ENCODE data around the gene SFXN5.
"Not testable (repeated sequence)": the region's sequence is repeated elsewhere in the genome, so short reads cannot be mapped to it uniquely, and the experiment has no call there.

SFXN5 gene, protein sequence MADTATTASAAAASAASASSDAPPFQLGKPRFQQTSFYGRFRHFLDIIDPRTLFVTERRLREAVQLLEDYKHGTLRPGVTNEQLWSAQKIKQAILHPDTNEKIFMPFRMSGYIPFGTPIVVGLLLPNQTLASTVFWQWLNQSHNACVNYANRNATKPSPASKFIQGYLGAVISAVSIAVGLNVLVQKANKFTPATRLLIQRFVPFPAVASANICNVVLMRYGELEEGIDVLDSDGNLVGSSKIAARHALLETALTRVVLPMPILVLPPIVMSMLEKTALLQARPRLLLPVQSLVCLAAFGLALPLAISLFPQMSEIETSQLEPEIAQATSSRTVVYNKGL

DNA sequence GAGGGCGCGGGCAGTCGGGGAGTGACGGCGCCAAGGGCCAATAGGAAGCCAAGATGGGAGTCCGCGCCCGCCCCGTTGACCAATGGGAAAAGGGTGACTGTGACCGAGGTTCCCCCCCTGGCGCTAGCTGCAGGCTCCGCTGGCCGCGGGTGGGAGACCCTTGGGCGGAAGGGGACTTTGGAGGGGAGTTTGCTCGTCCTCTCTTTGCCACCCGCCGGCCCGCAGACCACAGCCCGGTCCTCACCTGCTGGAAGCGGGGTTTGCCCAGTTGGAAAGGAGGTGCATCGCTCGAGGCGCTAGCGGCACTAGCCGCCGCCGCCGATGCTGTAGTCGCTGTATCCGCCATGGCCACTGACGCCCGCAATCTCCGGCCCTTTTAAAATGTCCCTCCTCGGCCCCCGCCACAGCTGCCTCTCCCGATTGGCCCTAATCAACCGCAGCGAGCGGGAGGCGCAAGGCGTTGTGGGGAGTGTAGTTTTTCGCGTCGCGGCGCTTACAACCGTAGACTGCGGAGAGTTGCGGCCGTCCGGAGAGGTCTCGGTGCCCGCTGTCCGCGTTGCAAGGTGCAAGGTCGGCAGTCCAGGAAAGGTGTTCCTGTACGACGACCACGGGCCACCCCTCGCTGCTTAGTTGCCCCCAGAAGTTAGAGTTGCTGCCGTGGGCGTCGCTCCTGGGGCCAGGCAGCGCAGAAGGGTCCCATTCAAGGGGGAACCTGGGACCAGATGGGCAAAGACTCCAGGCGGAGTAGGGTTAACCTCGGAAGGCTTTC lies at the start of gene SFXN5:
Gene SFXN5, minus strand, starts transcription at position 353 of the 769 bp plus-strand sequence. Its CDS starts 7 bp downstream, at position 346.
- Histone ChIP-seq H3K36me3 (ENCODE audit: control insufficient read depth, insufficient read depth, low read length) (no peaks in the 10 kb centered on the region), H3K27me3 (replicated peaks; ENCODE audit: control insufficient read depth, insufficient read depth, low read length) (no peaks in the 10 kb centered on the region; the same call in 1 of the 2 replicates), H3K4me3 (replicated peaks; ENCODE audit: low read depth, low read length) (peak within 1 kb of the TSS; percentile 74)
- peak; percentile 96 for DNase-seq (ENCODE audit: extremely low read depth, insufficient read length)
- TF ChIP-seq, protein P1, sequence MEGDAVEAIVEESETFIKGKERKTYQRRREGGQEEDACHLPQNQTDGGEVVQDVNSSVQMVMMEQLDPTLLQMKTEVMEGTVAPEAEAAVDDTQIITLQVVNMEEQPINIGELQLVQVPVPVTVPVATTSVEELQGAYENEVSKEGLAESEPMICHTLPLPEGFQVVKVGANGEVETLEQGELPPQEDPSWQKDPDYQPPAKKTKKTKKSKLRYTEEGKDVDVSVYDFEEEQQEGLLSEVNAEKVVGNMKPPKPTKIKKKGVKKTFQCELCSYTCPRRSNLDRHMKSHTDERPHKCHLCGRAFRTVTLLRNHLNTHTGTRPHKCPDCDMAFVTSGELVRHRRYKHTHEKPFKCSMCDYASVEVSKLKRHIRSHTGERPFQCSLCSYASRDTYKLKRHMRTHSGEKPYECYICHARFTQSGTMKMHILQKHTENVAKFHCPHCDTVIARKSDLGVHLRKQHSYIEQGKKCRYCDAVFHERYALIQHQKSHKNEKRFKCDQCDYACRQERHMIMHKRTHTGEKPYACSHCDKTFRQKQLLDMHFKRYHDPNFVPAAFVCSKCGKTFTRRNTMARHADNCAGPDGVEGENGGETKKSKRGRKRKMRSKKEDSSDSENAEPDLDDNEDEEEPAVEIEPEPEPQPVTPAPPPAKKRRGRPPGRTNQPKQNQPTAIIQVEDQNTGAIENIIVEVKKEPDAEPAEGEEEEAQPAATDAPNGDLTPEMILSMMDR (IDR thresholded peaks at IDR 0.05; ENCODE audit: insufficient read depth, low read length, poor library complexity, severe bottlenecking) = peak; percentile 13

DNA sequence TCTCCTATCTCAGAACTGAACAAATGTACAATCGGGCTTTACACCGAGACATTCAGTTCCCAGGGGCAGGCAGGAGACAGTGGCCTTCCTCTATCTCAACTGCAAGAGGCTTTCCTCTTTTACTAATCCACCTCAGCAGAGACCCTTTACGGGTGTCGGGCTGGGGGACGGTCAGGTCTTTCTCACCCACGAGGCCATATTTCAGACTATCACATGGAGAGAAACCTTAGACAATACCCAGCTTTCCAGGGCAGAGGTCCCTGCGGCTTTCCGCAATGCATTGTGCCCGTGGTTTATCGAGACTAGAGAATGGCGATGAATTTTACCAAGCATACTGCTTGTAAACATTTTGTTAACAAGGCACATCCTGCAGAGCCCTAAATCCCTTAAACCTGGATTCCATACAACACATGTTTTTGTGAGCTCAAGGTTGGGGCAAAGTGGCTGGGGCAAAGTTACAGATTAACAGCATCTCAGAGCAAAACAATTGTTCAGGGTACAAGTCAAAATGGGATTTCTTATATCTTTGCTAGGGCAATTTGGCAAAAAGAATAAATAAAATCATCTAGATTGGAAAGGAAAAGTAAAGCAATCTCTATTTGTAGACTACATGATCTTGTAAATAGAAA lies 48.2 kb upstream of the SFXN5 start:
- not testable (repeated sequence) for H3K27me3 ChIP-seq (replicated peaks; ENCODE audit: control insufficient read depth, insufficient read depth, low read length); DNase-seq (ENCODE audit: extremely low read depth, insufficient read length); H3K4me3 ChIP-seq (replicated peaks; ENCODE audit: low read depth, low read length); H3K36me3 ChIP-seq (ENCODE audit: control insufficient read depth, insufficient read depth, low read length)

DNA sequence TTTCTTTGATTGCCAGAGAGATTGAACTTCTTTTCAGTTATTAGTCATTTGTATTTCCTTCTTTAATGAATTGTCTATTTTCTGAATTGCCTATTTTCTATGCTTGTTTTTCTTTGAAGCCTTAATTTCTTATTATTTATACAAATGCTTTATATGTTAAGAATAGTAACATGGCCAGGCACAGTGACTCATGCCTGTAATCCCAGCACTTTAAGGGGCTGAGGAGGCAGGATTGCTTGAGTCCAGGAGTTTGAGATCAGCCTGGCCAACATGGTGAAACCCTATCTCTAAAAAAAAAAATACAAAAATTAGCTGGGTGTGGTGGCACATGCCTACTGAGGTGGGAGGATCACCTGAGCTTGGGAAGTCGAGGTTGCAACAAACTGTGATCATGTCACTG lies 45.9 kb upstream of the SFXN5 start:
- DNase-seq (ENCODE audit: extremely low read depth, insufficient read length) = no peak
- Histone ChIP-seq H3K27me3 (replicated peaks; ENCODE audit: control insufficient read depth, insufficient read depth, low read length) (peaks cover 1% of the 10 kb centered on the region; the same call in 1 of the 2 replicates), H3K36me3 (ENCODE audit: control insufficient read depth, insufficient read depth, low read length) (no peaks in the 10 kb centered on the region), H3K4me3 (replicated peaks; ENCODE audit: low read depth, low read length) (no peak overlapping the region)
- TF ChIP-seq, protein P1 (IDR thresholded peaks at IDR 0.05; ENCODE audit: insufficient read depth, low read length, poor library complexity, severe bottlenecking) = no peak

DNA sequence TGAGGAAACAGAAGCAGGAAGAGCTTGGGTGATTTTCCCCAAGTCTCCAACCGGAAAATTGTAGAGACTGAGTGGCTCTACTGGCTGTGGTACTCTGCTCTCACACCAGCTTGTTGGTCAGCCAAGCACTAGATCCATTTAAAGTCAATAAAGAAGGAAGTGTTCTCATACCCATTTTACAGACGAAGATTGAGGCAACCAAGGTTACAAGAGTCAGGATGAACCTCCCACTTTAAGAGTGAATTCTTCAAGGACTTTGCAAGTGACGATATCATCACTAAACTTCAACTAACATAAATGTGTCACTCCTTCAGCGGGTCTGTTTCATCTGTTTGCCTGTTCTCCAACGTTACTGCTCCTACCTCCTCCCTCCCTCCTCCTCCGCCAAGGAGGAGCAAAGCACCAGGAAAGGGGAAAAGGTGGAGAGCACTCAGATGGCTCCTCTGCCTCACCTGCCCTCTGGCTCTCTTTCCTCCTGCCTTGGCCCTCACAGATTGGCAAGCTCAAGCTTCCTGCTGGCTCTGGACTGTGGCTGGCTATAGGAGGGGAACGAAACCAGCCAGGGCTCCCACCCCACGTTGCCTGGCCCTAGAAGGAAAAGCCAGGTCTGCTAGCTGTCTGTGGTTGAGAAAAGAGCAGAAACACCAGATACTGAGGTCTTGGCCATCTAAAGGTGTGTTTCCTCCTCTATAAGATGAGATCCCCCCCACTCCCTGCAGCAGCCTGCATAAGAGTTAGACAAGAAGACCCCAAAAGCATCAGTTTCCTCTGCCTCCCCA lies 44.9 kb upstream of the SFXN5 start:
- no peaks in the 10 kb centered on the region for H3K36me3 ChIP-seq (ENCODE audit: control insufficient read depth, insufficient read depth, low read length)
- H3K4me3 ChIP-seq (replicated peaks; ENCODE audit: low read depth, low read length) = no peak overlapping the region
- TF ChIP-seq, protein P1 (IDR thresholded peaks at IDR 0.05; ENCODE audit: insufficient read depth, low read length, poor library complexity, severe bottlenecking) = no peak
- no peak for DNase-seq (ENCODE audit: extremely low read depth, insufficient read length)
- H3K27me3 ChIP-seq (replicated peaks; ENCODE audit: control insufficient read depth, insufficient read depth, low read length) = peaks cover 3% of the 10 kb centered on the region

DNA sequence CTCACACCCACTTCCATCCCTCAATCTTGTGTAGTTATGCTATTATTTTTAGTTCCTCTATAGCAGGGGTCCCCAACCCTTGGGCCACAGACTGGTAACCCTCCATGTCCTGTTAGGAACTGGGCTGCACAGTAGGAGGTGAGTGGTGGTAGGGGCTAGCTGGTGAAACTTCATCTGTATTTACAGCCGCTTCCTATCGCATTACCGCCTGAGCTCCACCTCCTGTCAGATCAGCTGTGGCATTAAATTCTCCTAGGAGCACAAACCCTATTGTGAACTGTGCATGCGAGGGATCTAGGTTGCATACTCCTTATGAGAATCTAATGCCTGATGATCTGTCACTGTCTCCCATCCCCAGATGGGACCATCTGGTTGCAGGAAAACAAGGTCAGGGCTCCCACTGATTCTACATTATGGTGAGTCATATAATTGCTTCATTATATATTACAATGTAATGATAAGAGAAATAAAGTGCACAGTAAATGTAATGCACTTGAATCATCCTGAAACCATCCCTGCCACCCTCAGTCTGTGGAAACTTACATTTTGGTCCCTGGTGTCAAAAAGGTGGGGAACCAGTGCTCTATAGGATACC lies 42.9 kb upstream of the SFXN5 start:
- no peak overlapping the region for H3K4me3 ChIP-seq (replicated peaks; ENCODE audit: low read depth, low read length)
- H3K36me3 ChIP-seq (ENCODE audit: control insufficient read depth, insufficient read depth, low read length) = no peaks in the 10 kb centered on the region
- H3K27me3 ChIP-seq (replicated peaks; ENCODE audit: control insufficient read depth, insufficient read depth, low read length) = peaks cover 3% of the 10 kb centered on the region
- TF ChIP-seq, protein P1 (IDR thresholded peaks at IDR 0.05; ENCODE audit: insufficient read depth, low read length, poor library complexity, severe bottlenecking) = no peak
- no peak for DNase-seq (ENCODE audit: extremely low read depth, insufficient read length)

Data from GM06990 (cell line).